ENCODE measurements around the gene ASIC4.

DNA sequence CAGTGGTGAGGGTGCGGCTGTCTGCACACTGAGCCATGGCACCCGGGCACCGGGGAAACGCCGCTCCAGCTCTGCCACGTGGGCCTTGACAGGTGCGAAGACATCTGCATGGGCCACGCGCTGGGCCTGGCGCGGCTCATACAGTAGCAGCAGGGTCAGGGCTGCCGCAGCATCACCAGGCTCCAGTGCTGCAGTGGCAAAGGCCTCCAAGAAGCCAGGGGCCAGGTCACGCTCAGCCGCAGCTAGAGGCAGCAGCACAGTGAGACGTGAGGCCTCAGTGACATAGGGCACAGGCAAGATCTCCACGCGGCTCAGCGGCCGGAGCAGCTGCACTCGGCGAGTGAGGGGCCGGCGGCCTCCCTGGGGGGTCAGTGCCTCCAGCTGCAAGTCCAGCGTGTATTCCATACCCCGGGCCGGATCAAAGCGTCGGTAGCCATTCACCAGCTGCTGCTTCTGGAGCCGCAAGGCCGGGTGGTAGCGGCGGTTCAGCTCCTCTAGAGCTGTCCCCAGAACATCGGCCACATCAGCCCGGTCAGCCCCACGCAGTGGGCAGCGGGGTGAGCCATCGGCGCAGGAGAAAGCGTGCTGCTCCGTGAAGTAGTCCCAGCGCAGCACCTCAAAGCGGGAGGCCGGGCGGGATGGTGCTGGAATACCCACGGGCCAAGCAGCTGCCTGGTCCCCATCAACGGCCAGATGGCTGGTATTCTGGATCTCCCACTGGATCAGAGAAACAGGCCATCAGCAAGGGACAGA, 25.8 kb downstream of the ASIC4 start:
- TF ChIP-seq, protein P1, sequence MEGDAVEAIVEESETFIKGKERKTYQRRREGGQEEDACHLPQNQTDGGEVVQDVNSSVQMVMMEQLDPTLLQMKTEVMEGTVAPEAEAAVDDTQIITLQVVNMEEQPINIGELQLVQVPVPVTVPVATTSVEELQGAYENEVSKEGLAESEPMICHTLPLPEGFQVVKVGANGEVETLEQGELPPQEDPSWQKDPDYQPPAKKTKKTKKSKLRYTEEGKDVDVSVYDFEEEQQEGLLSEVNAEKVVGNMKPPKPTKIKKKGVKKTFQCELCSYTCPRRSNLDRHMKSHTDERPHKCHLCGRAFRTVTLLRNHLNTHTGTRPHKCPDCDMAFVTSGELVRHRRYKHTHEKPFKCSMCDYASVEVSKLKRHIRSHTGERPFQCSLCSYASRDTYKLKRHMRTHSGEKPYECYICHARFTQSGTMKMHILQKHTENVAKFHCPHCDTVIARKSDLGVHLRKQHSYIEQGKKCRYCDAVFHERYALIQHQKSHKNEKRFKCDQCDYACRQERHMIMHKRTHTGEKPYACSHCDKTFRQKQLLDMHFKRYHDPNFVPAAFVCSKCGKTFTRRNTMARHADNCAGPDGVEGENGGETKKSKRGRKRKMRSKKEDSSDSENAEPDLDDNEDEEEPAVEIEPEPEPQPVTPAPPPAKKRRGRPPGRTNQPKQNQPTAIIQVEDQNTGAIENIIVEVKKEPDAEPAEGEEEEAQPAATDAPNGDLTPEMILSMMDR (IDR thresholded peaks at IDR 0.05; ENCODE audit: insufficient read depth, low read length, poor library complexity, severe bottlenecking), result no peak
- TF ChIP-seq EZH2phosphoT487 (conservative IDR thresholded peaks at IDR 0.05; ENCODE audit: low read length), result no peak
